ENCODE data around the gene PRRT1B. TPM values are rescaled to one million over a fixed set of nuclear protein-coding genes. Genes with fewer than 3 reads are reported as not detected.

PRRT1B gene
- total RNA-seq, 4 donors from 2014 or later, result 0.94 to 3.9 TPM; not detected in 2

DNA sequence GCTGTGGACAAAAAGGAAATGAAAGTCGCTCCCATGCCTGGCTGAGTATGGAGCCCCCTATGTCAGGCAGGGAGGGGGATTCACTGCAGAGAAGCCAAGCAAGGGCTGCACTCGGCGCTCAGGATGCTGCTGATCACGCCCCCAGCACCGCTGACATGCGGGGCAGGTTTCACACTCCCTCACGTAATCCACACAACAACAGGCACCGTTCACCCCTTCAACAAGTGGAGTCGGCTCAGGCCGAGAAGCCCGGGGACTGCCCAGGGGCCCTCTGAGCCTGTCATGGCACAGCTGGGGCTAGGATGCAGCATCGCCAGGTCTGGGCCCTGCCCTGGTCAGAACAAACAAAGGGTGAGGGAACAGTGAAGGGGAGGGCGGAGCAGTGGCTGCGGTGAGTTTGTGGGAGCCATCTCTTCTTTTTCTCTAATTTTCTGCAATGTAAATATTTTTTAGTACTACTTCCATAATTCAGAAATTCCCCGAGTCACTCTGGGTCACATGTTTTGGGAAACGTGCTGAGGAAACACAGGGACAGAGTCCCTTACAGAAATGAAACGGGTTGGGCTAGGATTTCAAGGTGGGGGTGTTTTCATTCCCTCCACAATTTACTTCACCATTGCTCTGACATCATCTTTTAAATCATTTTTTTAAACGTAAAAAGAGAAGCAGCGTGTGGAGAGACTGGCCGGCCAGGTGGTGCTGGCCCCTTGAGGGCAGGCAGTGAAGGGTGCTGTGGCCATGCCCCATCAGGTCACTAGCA lies 49.8 kb downstream of the PRRT1B start:
- DNase-seq, result no peak
- H3K27me3 ChIP-seq, result no peaks in the 10 kb centered on the region
- peaks cover 0 to 9% (median 3%) of the 10 kb centered on the region in 4 donors for H3K4me1 ChIP-seq
- H3K27ac ChIP-seq, result no peak overlapping the region
- no peaks in the 10 kb centered on the region for H3K9me3 ChIP-seq
- peaks cover 0 to 83% (median 0%) of the 10 kb centered on the region in 3 donors for H3K36me3 ChIP-seq
- H3K4me3 ChIP-seq, result no peak overlapping the region
- TF ChIP-seq, protein P1, sequence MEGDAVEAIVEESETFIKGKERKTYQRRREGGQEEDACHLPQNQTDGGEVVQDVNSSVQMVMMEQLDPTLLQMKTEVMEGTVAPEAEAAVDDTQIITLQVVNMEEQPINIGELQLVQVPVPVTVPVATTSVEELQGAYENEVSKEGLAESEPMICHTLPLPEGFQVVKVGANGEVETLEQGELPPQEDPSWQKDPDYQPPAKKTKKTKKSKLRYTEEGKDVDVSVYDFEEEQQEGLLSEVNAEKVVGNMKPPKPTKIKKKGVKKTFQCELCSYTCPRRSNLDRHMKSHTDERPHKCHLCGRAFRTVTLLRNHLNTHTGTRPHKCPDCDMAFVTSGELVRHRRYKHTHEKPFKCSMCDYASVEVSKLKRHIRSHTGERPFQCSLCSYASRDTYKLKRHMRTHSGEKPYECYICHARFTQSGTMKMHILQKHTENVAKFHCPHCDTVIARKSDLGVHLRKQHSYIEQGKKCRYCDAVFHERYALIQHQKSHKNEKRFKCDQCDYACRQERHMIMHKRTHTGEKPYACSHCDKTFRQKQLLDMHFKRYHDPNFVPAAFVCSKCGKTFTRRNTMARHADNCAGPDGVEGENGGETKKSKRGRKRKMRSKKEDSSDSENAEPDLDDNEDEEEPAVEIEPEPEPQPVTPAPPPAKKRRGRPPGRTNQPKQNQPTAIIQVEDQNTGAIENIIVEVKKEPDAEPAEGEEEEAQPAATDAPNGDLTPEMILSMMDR (IDR thresholded peaks at IDR 0.05), result no peak
- TF ChIP-seq POLR2A (IDR thresholded peaks at IDR 0.05), result no peak

- H3K36me3 ChIP-seq, result peaks cover 0 to 84% (median 0%) of the 10 kb centered on the region in 3 donors
- no peaks in the 10 kb centered on the region for H3K27me3 ChIP-seq
- no peaks in the 10 kb centered on the region for H3K9me3 ChIP-seq
- DNase-seq, result no peak
- peaks cover 0 to 3% (median 0%) of the 10 kb centered on the region in 4 donors for H3K4me1 ChIP-seq
- TF ChIP-seq, protein P1 (IDR thresholded peaks at IDR 0.05), result no peak
- TF ChIP-seq POLR2A (IDR thresholded peaks at IDR 0.05), result no peak
- no peak overlapping the region for H3K27ac ChIP-seq
- H3K4me3 ChIP-seq, result no peak overlapping the region
Measured at GRCh38 chr9:131595696-131596429, 50.5 kb downstream of the PRRT1B start.

GRCh38 chr9:131596430-131596743 lies 51.1 kb downstream of the PRRT1B start:
- TF ChIP-seq, protein P1 (IDR thresholded peaks at IDR 0.05), result no peak
- no peak for TF ChIP-seq POLR2A (IDR thresholded peaks at IDR 0.05)
- Histone ChIP-seq H3K4me1 (no peaks in the 10 kb centered on the region), H3K9me3 (no peaks in the 10 kb centered on the region), H3K27me3 (no peaks in the 10 kb centered on the region), H3K27ac (no peak overlapping the region), H3K4me3 (no peak overlapping the region), H3K36me3 (peaks cover 0 to 84% (median 0%) of the 10 kb centered on the region in 3 donors)
- DNase-seq, result no peak

DNA sequence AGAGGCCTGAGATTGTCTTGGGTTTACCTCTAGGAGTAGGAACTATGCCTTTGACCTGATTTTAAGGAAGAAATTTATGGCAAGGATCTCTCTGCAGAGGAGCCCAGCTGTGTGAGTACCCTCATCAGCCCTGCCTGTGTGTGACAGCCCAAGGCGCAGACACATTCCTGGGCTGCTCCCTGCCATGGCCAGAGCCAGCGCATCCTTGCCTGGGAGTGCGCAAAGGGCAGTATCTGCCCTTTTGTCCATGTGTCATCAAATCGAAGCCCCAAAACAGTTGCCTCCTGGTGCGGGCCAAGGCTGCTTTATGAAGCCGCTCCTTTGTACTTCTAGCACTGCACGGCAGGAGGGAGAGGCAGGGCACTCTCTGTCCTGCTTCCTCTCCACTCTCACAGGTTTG lies 51.9 kb downstream of the PRRT1B start:
- no peaks in the 10 kb centered on the region for H3K27me3 ChIP-seq
- no peaks in the 10 kb centered on the region for H3K9me3 ChIP-seq
- H3K36me3 ChIP-seq, result peaks cover 0 to 87% (median 0%) of the 10 kb centered on the region in 3 donors
- H3K4me1 ChIP-seq, result no peaks in the 10 kb centered on the region
- H3K4me3 ChIP-seq, result no peak overlapping the region
- H3K27ac ChIP-seq, result no peak overlapping the region
- no peak for DNase-seq
- TF ChIP-seq, protein P1 (IDR thresholded peaks at IDR 0.05), result no peak
- TF ChIP-seq POLR2A (IDR thresholded peaks at IDR 0.05), result no peak

- peak in 1 of 3 donors; percentile 62 for DNase-seq
- H3K27ac ChIP-seq, result peak overlapping the region in 2 of 4 donors; percentile 4 to 43
- TF ChIP-seq, protein P1 (IDR thresholded peaks at IDR 0.05), result no peak
- TF ChIP-seq POLR2A (IDR thresholded peaks at IDR 0.05), result no peak
- H3K27me3 ChIP-seq, result no peaks in the 10 kb centered on the region
- H3K4me1 ChIP-seq, result no peaks in the 10 kb centered on the region
- H3K36me3 ChIP-seq, result peaks cover 0 to 89% (median 0%) of the 10 kb centered on the region in 3 donors
- no peak overlapping the region for H3K4me3 ChIP-seq
- no peaks in the 10 kb centered on the region for H3K9me3 ChIP-seq
Measured at GRCh38 chr9:131598121-131598520, 52.8 kb downstream of the PRRT1B start.
